PC-3 (cell line): Measurements from ENCODE around the gene PRUNE2. TPM values are rescaled to one million over a fixed set of nuclear protein-coding genes. Genes with fewer than 3 reads are reported as not detected.

Experiments used
- ATAC-seq: fragments of 200-7000 bp; cut with Tn5 transposase; 2 replicates; pipeline ENCODE4 v1.9.1; 2020; ENCODE audit warnings: mild to moderate bottlenecking, moderate library complexity
- BruUV-seq: library from RNA; stranded (reverse); fragments of 400-500 nt; replicated peaks from 2 replicates; lab custom pipeline; 2021; lab: Mats Ljungman, UMichigan
- CTCF ChIA-PET: fragments of 300-600 bp; sonication (Branson Sonifier 250); formaldehyde crosslinking; loops from one replicate; lab custom pipeline; 2022; ENCODE audit warnings: antibody characterized with exemption; lab: Charles Lee
- POLR2A ChIA-PET: fragments of 300-600 bp; sonication (Branson Sonifier 250); formaldehyde crosslinking; loops from one replicate; lab custom pipeline; 2022; ENCODE audit warnings: antibody characterized with exemption; ENCODE audit not compliant: unreplicated experiment; lab: Charles Lee
- DNase-seq: peaks from one replicate; pipeline ENCODE4 v3.0.0-alpha.2; 2015
- H2AFZ ChIP-seq: fragments of 300-600 bp; sonication (generic); 2 replicates; pipeline ENCODE4 v1.6.0; 2016; ENCODE audit warnings: antibody characterized with exemption, low read length
- H3F3A ChIP-seq: fragments of 300-600 bp; sonication (generic); one replicate; pipeline ENCODE4 v1.6.0; 2017; ENCODE audit warnings: antibody characterized with exemption, low read length, control low read depth, mild to moderate bottlenecking; ENCODE audit not compliant: unreplicated experiment
- H3K27ac ChIP-seq: fragments of 300-600 bp; sonication (generic); 2 replicates; pipeline ENCODE4 v1.5.1; 2016; ENCODE audit warnings: mild to moderate bottlenecking, low read length
- H3K27me3 ChIP-seq: fragments of 300-600 bp; sonication (generic); 2 replicates; pipeline ENCODE4 v1.6.1; 2016; ENCODE audit warnings: low read length, mixed read lengths
- H3K36me3 ChIP-seq: fragments of 300-600 bp; sonication (generic); 2 replicates; pipeline ENCODE4 v1.6.1; 2016; ENCODE audit warnings: low read depth, mixed run types, low read length, mixed read lengths
- H3K4me1 ChIP-seq: fragments of 300-600 bp; sonication (generic); 2 replicates; pipeline ENCODE4 v1.5.1; 2016; ENCODE audit warnings: low read length; ENCODE audit not compliant: insufficient read depth
- H3K4me2 ChIP-seq: fragments of 300-600 bp; sonication (generic); 2 replicates; pipeline ENCODE4 v1.6.0; 2016; ENCODE audit warnings: low read length
- H3K4me3 ChIP-seq: fragments of 300-600 bp; sonication (generic); 2 replicates; pipeline ENCODE4 v1.5.1; 2016; ENCODE audit warnings: mild to moderate bottlenecking, low read length, mixed read lengths
- H3K79me2 ChIP-seq: fragments of 300-600 bp; sonication (generic); 2 replicates; pipeline ENCODE4 v1.6.1; 2017; ENCODE audit warnings: low read length, mixed read lengths
- H3K9ac ChIP-seq: fragments of 300-600 bp; sonication (generic); 2 replicates; pipeline ENCODE4 v1.6.0; 2016; ENCODE audit warnings: mild to moderate bottlenecking, low read length
- H3K9me2 ChIP-seq: fragments of 300-600 bp; sonication (generic); replicated peaks from 2 replicates; pipeline ENCODE4 v1.6.1; 2016; ENCODE audit warnings: mixed run types, low read length, mixed read lengths
- H3K9me3 ChIP-seq: fragments of 300-600 bp; sonication (generic); 2 replicates; pipeline ENCODE4 v1.6.1; 2016; ENCODE audit warnings: low read length, mixed read lengths
- H4K20me1 ChIP-seq: fragments of 300-600 bp; sonication (generic); 2 replicates; pipeline ENCODE4 v1.6.1; 2016; ENCODE audit warnings: low read length, mixed read lengths
- CTCF ChIP-seq: fragments of 300-600 bp; sonication (generic); conservative IDR thresholded peaks from 2 replicates; pipeline ENCODE4 v1.5.1; 2017; ENCODE audit warnings: antibody characterized with exemption, low read depth, mild to moderate bottlenecking, low read length
- EZH2 ChIP-seq: fragments of 300-600 bp; sonication (generic); IDR thresholded peaks from one replicate; pipeline ENCODE4 v1.6.1; 2017; ENCODE audit warnings: antibody characterized with exemption, mild to moderate bottlenecking, low read length; ENCODE audit not compliant: unreplicated experiment
- EZH2phosphoT487 ChIP-seq: fragments of 300-600 bp; sonication (generic); IDR thresholded peaks from 2 replicates; pipeline ENCODE4 v1.6.1; 2018; ENCODE audit warnings: mild to moderate bottlenecking, antibody characterized with exemption, low read length, borderline replicate concordance
- intact Hi-C: fragments of 100-400 bp; cut with micrococcal nuclease; formaldehyde crosslinking; loops from 2 replicates; pipeline ENCODE4 v1.9.0; 2023
- total RNA-seq: library from RNA; depleted of rRNA; stranded (reverse); fragments of >200 nt; gene quantifications from 2 replicates; pipeline ENCODE4 v1.2.3, GENCODE V29; 2014

The PRUNE2 gene
- total RNA-seq, 1 experiment from 2014 or later = not detected

- Histone ChIP-seq H3K9me2 (no peaks in the 10 kb centered on the region), H3K27ac (no peak overlapping the region), H2AFZ (no peak overlapping the region), H3K27me3 (peaks cover 14% of the 10 kb centered on the region; the same call in 1 of the 2 replicates), H3K4me3 (no peak overlapping the region), H3K4me2 (no peak overlapping the region), H3K36me3 (no peaks in the 10 kb centered on the region), H4K20me1 (no peaks in the 10 kb centered on the region), H3K9me3 (no peaks in the 10 kb centered on the region), H3K79me2 (no peaks in the 10 kb centered on the region), H3K9ac (no peak overlapping the region), H3F3A (no peaks in the 10 kb centered on the region), H3K4me1 (no peaks in the 10 kb centered on the region)
- ATAC-seq (no peak), DNase-seq (no peak)
- CTCF ChIA-PET = no interaction called here
- POLR2A ChIA-PET = no interaction called here
- no TSS peak for BruUV-seq
- TF ChIP-seq CTCF (no peak), EZH2 (no peak), EZH2phosphoT487 (no peak)
- intact Hi-C loops = no loop called here
These were observed 217.3 kb downstream of the PRUNE2 start for GRCh38 chr9:76688471-76689238.

- H3K27ac ChIP-seq = no peak overlapping the region
- DNase-seq (peak; percentile 30), ATAC-seq (no peak)
- intact Hi-C loops = no loop called here
- no peak overlapping the region for H3K4me3 ChIP-seq
- no peaks in the 10 kb centered on the region for H3K36me3 ChIP-seq
- H3K9me2 ChIP-seq = no peaks in the 10 kb centered on the region
- H3K4me1 ChIP-seq = no peaks in the 10 kb centered on the region
- peaks cover 14% of the 10 kb centered on the region; the same call in 1 of the 2 replicates for H3K27me3 ChIP-seq
- ChIA-PET CTCF (no interaction called here), POLR2A (no interaction called here)
- BruUV-seq = no TSS peak
- TF ChIP-seq CTCF (no peak), EZH2phosphoT487 (no peak), EZH2 (no peak)
- no peak overlapping the region for H3K9ac ChIP-seq
- H3K4me2 ChIP-seq = no peak overlapping the region
- H3K9me3 ChIP-seq = no peaks in the 10 kb centered on the region
- H3F3A ChIP-seq = no peaks in the 10 kb centered on the region
- H2AFZ ChIP-seq = no peak overlapping the region
- no peaks in the 10 kb centered on the region for H4K20me1 ChIP-seq
- H3K79me2 ChIP-seq = no peaks in the 10 kb centered on the region
These were observed 218.0 kb downstream of the PRUNE2 start for GRCh38 chr9:76687861-76688391.

- TF ChIP-seq EZH2 (no peak), EZH2phosphoT487 (no peak), CTCF (no peak)
- H3K4me3 ChIP-seq = no peak overlapping the region
- ChIA-PET CTCF (no interaction called here), POLR2A (no interaction called here)
- peaks cover 10% of the 10 kb centered on the region; the same call in 1 of the 2 replicates for H3K27me3 ChIP-seq
- no peaks in the 10 kb centered on the region for H3K4me1 ChIP-seq
- no peak overlapping the region for H3K9ac ChIP-seq
- no peak for ATAC-seq
- intact Hi-C loops = no loop called here
- H3K4me2 ChIP-seq = no peak overlapping the region
- no peaks in the 10 kb centered on the region for H3K9me2 ChIP-seq
- no peak for DNase-seq
- H3K27ac ChIP-seq = no peak overlapping the region
- no peaks in the 10 kb centered on the region for H3K9me3 ChIP-seq
- H3K36me3 ChIP-seq = no peaks in the 10 kb centered on the region
- H3F3A ChIP-seq = no peaks in the 10 kb centered on the region
- H3K79me2 ChIP-seq = no peaks in the 10 kb centered on the region
- no TSS peak for BruUV-seq
- H4K20me1 ChIP-seq = no peaks in the 10 kb centered on the region
- no peak overlapping the region for H2AFZ ChIP-seq
These were observed 219.2 kb downstream of the PRUNE2 start for GRCh38 chr9:76686756-76687155.
